Measurements from ENCODE around the gene NPPB. TPM values are rescaled to one million over a fixed set of nuclear protein-coding genes. Genes with fewer than 3 reads are reported as not detected.

The NPPB gene
- total RNA-seq, 6 experiments from 2014 or later = not detected

GRCh38 chr1:11891433-11892186 is 32.9 kb upstream of the NPPB start:
- TF ChIP-seq CTCF (IDR thresholded peaks at IDR 0.05) = no peak
- Mint-ChIP-seq H3K4me3 (no peak overlapping the region), H3K4me1 (ENCODE audit: low read depth) (peaks cover 3% of the 10 kb centered on the region; the same call in 1 of the 2 replicates)

GRCh38 chr1:11888877-11889208 is 30.1 kb upstream of the NPPB start:
- Mint-ChIP-seq H3K4me1 (ENCODE audit: low read depth) (no peaks in the 10 kb centered on the region), H3K4me3 (no peak overlapping the region), H3K27me3 (ENCODE audit: insufficient read depth) (peaks cover 34% of the 10 kb centered on the region), H3K27ac (no peak overlapping the region), H3K9me3 (no peaks in the 10 kb centered on the region), H3K36me3 (ENCODE audit: low read depth) (no peaks in the 10 kb centered on the region)
- DNase-seq = no peak
- no peak for TF ChIP-seq CTCF (IDR thresholded peaks at IDR 0.05)

More at GRCh38 chr1:11891433-11892186, 32.9 kb upstream of the NPPB start:
- no peaks in the 10 kb centered on the region for H3K9me3 Mint-ChIP-seq
- H3K36me3 Mint-ChIP-seq (ENCODE audit: low read depth) = no peaks in the 10 kb centered on the region
- H3K27me3 Mint-ChIP-seq (ENCODE audit: insufficient read depth) = peaks cover 26% of the 10 kb centered on the region
- H3K27ac Mint-ChIP-seq = no peak overlapping the region
- no peak for DNase-seq

- no peak for TF ChIP-seq CTCF (IDR thresholded peaks at IDR 0.05)
- no peak overlapping the region for H3K4me3 Mint-ChIP-seq
- no peaks in the 10 kb centered on the region for H3K4me1 Mint-ChIP-seq (ENCODE audit: low read depth)
- H3K36me3 Mint-ChIP-seq (ENCODE audit: low read depth) = no peaks in the 10 kb centered on the region
- H3K27me3 Mint-ChIP-seq (ENCODE audit: insufficient read depth) = peaks cover 34% of the 10 kb centered on the region
- DNase-seq = no peak
- H3K27ac Mint-ChIP-seq = no peak overlapping the region
- H3K9me3 Mint-ChIP-seq = no peaks in the 10 kb centered on the region
Observed at GRCh38 chr1:11888206-11888876, 29.6 kb upstream of the NPPB start.

- Mint-ChIP-seq H3K27ac (no peak overlapping the region), H3K9me3 (no peaks in the 10 kb centered on the region), H3K27me3 (ENCODE audit: insufficient read depth) (peaks cover 42% of the 10 kb centered on the region), H3K4me1 (ENCODE audit: low read depth) (no peaks in the 10 kb centered on the region), H3K36me3 (ENCODE audit: low read depth) (no peaks in the 10 kb centered on the region), H3K4me3 (no peak overlapping the region)
- DNase-seq = no peak
- TF ChIP-seq CTCF (IDR thresholded peaks at IDR 0.05) = no peak
Observed at GRCh38 chr1:11887666-11888007, 28.9 kb upstream of the NPPB start.

GRCh38 chr1:11886986-11887665 is 28.4 kb upstream of the NPPB start:
- Mint-ChIP-seq H3K27ac (no peak overlapping the region), H3K4me3 (no peak overlapping the region), H3K36me3 (ENCODE audit: low read depth) (no peaks in the 10 kb centered on the region), H3K9me3 (0 out of 2 replicates have a peak, but pooled peaks cover under 1% of the 10 kb centered on the region), H3K4me1 (ENCODE audit: low read depth) (no peaks in the 10 kb centered on the region), H3K27me3 (ENCODE audit: insufficient read depth) (peaks cover 43% of the 10 kb centered on the region)
- no peak for DNase-seq
- TF ChIP-seq CTCF (IDR thresholded peaks at IDR 0.05) = no peak

Data from HFFc6 (cell line).